H1 (cell line): ENCODE results near the gene FRRS1L.

Source experiments
- ASH2L ChIP-seq: fragments of 200-600, 300-600 bp; sonication (generic); IDR thresholded peaks from one replicate; pipeline ENCODE4 v1.7.1; 2017; ENCODE audit warnings: low read length
- CREB1 ChIP-seq: IDR thresholded peaks from 2 replicates; pipeline ENCODE4 v1.6.1; 2012; ENCODE audit warnings: inconsistent platforms
- CTCF ChIP-seq, 3 experiments: IDR thresholded peaks; 1 replicate in 2 of 3; 2 replicates in 1 of 3; pipeline versions ENCODE4 v1.5.1 to v1.6.1; 2011; ENCODE audit warnings: low read length in 3 of 3, mild to moderate bottlenecking in 3 of 3, inconsistent platforms in 2 of 3, low read depth in 1 of 3, moderate library complexity in 1 of 3; ENCODE audit not compliant: insufficient read depth in 1 of 3; ENCODE audit errors: control extremely low read depth in 1 of 3
- JUND ChIP-seq: IDR thresholded peaks from 2 replicates; pipeline ENCODE4 v1.6.1; 2011; ENCODE audit warnings: mild to moderate bottlenecking, improper control_type of control experiment, low read length
- MAX ChIP-seq: IDR thresholded peaks from 2 replicates; pipeline ENCODE4 v1.6.1; 2012; ENCODE audit warnings: inconsistent platforms
- POLR2A ChIP-seq, 2 experiments: IDR thresholded peaks; 1 replicate in 1 of 2; 2 replicates in 1 of 2; pipeline ENCODE4 v1.6.1; 2011; ENCODE audit warnings: low read depth in 2 of 2, low read length in 2 of 2, mild to moderate bottlenecking in 2 of 2; ENCODE audit errors: control extremely low read depth in 1 of 2
- RAD21 ChIP-seq, 2 experiments: IDR thresholded peaks in 1 of 2; conservative IDR thresholded peaks in 1 of 2; 2 replicates each; pipeline ENCODE4 v1.6.1; 2011; ENCODE audit warnings: low read depth in 2 of 2, low read length in 2 of 2, improper control_type of control experiment in 1 of 2, inconsistent platforms in 1 of 2, mild to moderate bottlenecking in 1 of 2, moderate library complexity in 1 of 2
- SIX5 ChIP-seq: IDR thresholded peaks from 2 replicates; pipeline ENCODE4 v1.6.1; 2011; ENCODE audit warnings: mild to moderate bottlenecking, low read depth, low read length

GRCh38 chr9:109133533-109133932 lies 33.5 kb downstream of the FRRS1L start:
- TF ChIP-seq CREB1 (no peak), CTCF (IDR thresholded peaks at IDR 0.05; ENCODE audit: control extremely low read depth in 1 of 3, insufficient read depth in 1 of 3, low read depth in 1 of 3, low read length in 3 of 3) (no peak), JUND (no peak), MAX (no peak), RAD21 (IDR thresholded peaks at IDR 0.05 in 1 of 2, conservative IDR thresholded peaks at IDR 0.05 in 1 of 2; ENCODE audit: low read depth in 2 of 2, low read length in 2 of 2) (no peak), ASH2L (no peak), POLR2A (IDR thresholded peaks at IDR 0.05; ENCODE audit: control extremely low read depth in 1 of 2, low read depth in 2 of 2, low read length in 2 of 2) (no peak), SIX5 (no peak)
